ENCODE results near the gene CCDC85B.
A peak's percentile ranks its signal among the peaks of the same experiment; 100 is the strongest.
"Not testable (repeated sequence)": the region's sequence is repeated elsewhere in the genome, so short reads cannot be mapped to it uniquely, and the experiment has no call there.

The CCDC85B gene

GRCh38 chr11:65890324-65891218, at the start of gene CCDC85B:
Gene CCDC85B (plus strand): TSS chr11:65890673. CDS start chr11:65890784, 111 bp downstream.
- DNase-seq = peak; percentile 66 to 93

- DNase-seq = no peak
Measured at GRCh38 chr11:65842144-65842543, 48.3 kb upstream of the CCDC85B start.

- no peak for DNase-seq
Measured at GRCh38 chr11:65843811-65844210, 46.7 kb upstream of the CCDC85B start.

- DNase-seq = no peak
Measured at GRCh38 chr11:65844231-65844872, 46.1 kb upstream of the CCDC85B start.

- DNase-seq = no peak
Measured at GRCh38 chr11:65847746-65848145, 42.7 kb upstream of the CCDC85B start.

- not testable (repeated sequence) for DNase-seq
Measured at GRCh38 chr11:65848693-65849092, 41.8 kb upstream of the CCDC85B start.

GRCh38 chr11:65849366-65849765, 41.1 kb upstream of the CCDC85B start:
- DNase-seq = no peak

GRCh38 chr11:65849771-65850216, 40.7 kb upstream of the CCDC85B start:
- DNase-seq = no peak

- DNase-seq = no peak
Measured at GRCh38 chr11:65850217-65851082, 40.0 kb upstream of the CCDC85B start.

- no peak for DNase-seq
Measured at GRCh38 chr11:65851083-65851579, 39.3 kb upstream of the CCDC85B start.

GRCh38 chr11:65851811-65852507, 38.5 kb upstream of the CCDC85B start:
- DNase-seq = no peak

- DNase-seq = no peak
Measured at GRCh38 chr11:65852508-65853245, 37.8 kb upstream of the CCDC85B start.

GRCh38 chr11:65853246-65853979, 37.1 kb upstream of the CCDC85B start:
- DNase-seq = no peak

- DNase-seq = no peak
Measured at GRCh38 chr11:65854161-65854592, 36.3 kb upstream of the CCDC85B start.

GRCh38 chr11:65854852-65855837, 35.3 kb upstream of the CCDC85B start:
- no peak for DNase-seq

GRCh38 chr11:65855927-65856363, 34.5 kb upstream of the CCDC85B start:
- DNase-seq = no peak

- no peak for DNase-seq
Measured at GRCh38 chr11:65856689-65857499, 33.6 kb upstream of the CCDC85B start.

GRCh38 chr11:65857500-65857852, 33.0 kb upstream of the CCDC85B start:
- DNase-seq = no peak
